Limb (tissue), 2 donors: ENCODE measurements around the gene GHSR.

Experiments used
- DNase-seq, 2 donors: peaks; one replicate each; pipeline ENCODE4 v3.0.0-alpha.2; 2016; ENCODE audit errors: extremely low spot score in 2 of 2

GHSR gene

GRCh38 chr3:172447611-172448579 lies at the start of gene GHSR:
TSS of gene GHSR (minus strand) at chr3:172448456. CDS start at chr3:172448413, 43 bp downstream.
- peak in 1 of 2 donors; percentile 31 for DNase-seq

- DNase-seq, result peak; percentile 58 to 68
Measured at GRCh38 chr3:172490198-172490669, 42.0 kb upstream of the GHSR start.

GRCh38 chr3:172478116-172478515 lies 29.9 kb upstream of the GHSR start:
- DNase-seq, result no peak

GRCh38 chr3:172476347-172476746 lies 28.1 kb upstream of the GHSR start:
- DNase-seq, result no peak

- no peak for DNase-seq
Measured at GRCh38 chr3:172475703-172476102, 27.4 kb upstream of the GHSR start.

GRCh38 chr3:172471903-172472302 lies 23.6 kb upstream of the GHSR start:
- no peak for DNase-seq

- DNase-seq, result no peak
Measured at GRCh38 chr3:172470588-172470987, 22.3 kb upstream of the GHSR start.

GRCh38 chr3:172467170-172467824 lies 19.0 kb upstream of the GHSR start:
- no peak for DNase-seq

- no peak for DNase-seq
Measured at GRCh38 chr3:172466553-172467130, 18.4 kb upstream of the GHSR start.

- no peak for DNase-seq
Measured at GRCh38 chr3:172465281-172465680, 17.0 kb upstream of the GHSR start.

- DNase-seq, result no peak
Measured at GRCh38 chr3:172464306-172464705, 16.1 kb upstream of the GHSR start.

GRCh38 chr3:172461530-172462138 lies 13.4 kb upstream of the GHSR start:
- DNase-seq, result no peak

- DNase-seq, result no peak
Measured at GRCh38 chr3:172456404-172456803, 8.1 kb upstream of the GHSR start.

- DNase-seq, result no peak
Measured at GRCh38 chr3:172454180-172454579, 5.9 kb upstream of the GHSR start.

GRCh38 chr3:172449466-172450149 lies 1.4 kb upstream of the GHSR start:
- DNase-seq, result peak; percentile 57 to 76

GRCh38 chr3:172448661-172449465 lies 607 bp upstream of the GHSR start:
- DNase-seq, result peak in 1 of 2 donors; percentile 32

- DNase-seq, result no peak
Measured at GRCh38 chr3:172446198-172446597, 2.1 kb downstream of the GHSR start.

GRCh38 chr3:172444821-172445220 lies 3.4 kb downstream of the GHSR start:
- DNase-seq, result no peak

GRCh38 chr3:172442606-172443005 lies 5.7 kb downstream of the GHSR start:
- no peak for DNase-seq

- no peak for DNase-seq
Measured at GRCh38 chr3:172441581-172441980, 6.7 kb downstream of the GHSR start.
